ENCODE measurements around the gene WFS1.

Gene WFS1

DNA sequence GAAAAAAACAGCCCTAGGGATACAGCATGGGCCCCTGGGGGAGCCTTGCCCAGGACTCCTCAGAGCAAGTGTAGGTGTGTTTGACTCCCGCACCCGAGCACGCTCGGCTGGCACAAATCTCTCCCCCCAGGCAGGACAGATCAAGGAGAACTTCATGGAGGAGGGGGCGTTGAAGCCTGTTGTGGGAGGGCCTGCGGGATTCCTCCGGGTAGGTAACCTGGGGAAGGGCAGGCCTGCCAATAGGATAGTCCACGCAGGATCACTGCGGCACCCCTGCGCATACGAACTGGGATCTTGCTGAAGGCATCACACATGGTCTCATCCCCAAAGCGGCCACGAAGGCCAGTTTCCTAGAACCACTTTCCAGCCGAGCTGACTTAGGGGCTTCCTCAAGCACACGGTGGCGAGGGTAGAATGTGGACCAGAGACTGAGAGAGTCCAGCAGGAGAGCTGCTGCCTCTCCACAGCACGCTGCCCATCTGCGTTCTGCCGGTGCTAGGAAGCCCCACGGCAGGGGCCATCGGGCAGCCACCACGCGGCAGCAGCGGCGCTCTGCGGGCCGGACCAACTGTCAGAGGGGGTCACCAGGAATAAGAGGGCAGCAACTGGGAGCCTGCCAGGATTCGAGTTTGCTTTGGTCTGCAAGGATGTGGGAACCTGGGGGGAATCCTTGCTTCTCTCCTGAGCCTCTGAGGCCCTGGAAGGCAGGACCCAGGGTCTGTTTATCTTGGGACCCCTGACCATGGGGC lies 56.8 kb downstream of the WFS1 start:
- no peak for DNase-seq

DNA sequence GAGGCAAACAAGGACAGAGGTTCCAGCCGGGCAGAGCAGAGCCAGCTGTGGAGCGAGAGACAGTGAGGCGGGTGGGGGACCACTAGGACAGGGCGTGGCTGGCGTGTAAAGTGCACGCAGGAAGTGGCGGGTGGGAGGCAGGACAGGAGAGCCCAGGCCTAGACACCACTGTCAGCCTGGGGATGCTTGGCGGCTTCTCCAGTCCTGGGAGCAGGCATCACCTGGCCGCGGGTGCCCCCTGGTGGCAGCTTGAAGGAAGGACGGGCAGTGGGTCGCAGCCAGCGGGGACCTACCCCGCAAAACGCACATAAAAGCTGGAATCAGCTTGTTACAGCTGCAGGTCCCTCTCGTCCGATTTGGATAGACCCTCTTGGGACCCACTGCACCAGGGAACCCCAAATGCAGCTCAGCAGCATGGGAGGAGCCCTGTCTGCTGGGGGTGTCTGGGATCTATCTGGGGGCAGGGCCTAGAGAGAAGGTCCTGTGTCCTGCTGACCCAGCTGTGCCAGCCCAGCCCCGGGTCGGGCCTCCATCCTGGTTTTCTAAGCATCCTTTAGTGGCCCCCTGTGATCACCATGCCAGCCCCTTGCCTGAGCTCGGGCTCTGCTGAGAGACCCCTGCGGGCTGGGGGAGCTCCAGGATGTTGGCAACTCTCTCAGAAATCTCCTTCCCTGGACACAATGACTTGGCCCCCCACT lies 57.7 kb downstream of the WFS1 start:
- DNase-seq = peak; percentile 46

DNA sequence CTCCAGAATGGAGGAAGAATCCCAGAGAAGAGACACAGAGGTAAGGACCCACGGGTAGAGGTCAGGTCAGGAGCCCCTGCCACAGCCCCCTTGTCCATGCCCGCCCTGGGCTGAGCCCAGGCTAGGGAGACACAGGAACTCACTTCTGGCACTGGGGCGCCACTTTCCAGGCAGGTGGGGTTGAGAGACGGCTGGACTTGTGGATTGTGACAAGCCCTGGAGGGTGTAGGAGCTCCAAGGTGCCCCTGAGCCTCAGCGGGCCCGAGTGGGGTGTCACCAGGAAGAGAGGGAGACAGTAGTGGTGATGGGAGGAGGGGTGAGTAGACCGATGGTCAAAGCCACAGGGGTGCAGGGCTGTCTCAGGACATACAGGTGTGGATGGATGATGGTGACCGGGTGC lies 58.9 kb downstream of the WFS1 start:
- DNase-seq = no peak

DNA sequence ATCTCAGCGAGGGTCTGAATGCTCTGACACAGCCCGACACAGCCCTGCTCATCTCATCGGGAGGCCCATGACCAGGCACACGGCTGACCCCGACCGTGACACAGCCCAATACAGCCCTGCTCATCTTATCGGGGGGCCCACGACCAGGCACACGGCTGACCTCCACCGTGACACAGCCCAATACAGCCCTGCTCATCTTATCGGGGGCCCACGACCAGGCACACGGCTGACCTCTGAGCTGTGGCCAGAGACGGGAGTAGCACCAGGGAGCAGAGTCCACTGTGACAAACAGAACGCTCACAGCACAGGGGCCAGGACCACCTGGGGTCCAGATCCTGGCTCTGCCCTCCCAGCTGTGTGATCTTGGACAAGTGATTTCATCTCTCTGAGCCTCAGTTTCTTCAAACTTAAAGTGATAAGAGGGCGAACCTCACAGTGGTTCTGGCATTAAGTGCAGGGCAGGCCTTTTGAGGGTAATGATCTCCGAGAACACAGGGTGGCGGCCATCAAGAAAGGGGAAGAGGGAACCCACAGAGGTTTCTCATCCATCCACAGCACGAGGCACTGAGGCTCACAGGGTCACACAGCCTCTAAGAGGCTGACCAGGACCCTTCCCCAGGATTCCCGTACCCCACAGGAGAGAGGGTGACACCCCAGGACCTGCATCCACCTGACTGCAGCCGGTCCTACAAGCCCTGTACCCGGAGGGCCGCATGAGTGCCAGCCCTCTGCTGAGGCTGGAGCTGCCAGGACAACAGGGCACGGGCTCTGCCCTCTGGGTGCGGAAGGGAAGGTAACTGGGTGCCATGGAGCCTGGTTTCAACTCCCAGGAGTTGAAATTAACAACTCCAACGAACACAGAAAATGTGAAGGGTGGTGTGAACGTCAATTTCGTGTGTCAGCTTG lies 60.1 kb downstream of the WFS1 start:
- no peak for DNase-seq

DNA sequence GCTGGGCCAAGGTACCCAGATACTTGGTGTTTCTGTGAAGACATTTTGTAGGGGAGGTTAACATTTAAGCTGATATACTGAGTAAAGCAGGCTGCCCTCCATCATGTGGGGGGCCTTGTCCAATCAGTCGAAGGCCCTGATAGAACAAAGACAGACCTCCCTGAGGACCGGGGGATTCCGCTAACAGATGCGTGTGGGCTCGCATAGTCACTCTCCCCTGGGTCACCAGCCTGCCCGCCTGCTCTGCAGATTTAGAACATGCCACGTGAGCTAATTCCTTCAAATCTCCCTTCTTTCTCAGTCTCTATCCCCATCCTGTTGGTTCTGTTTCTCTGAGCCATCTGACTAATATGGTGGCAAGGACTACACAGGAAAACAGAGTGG lies 60.7 kb downstream of the WFS1 start:
- no peak for DNase-seq

DNA sequence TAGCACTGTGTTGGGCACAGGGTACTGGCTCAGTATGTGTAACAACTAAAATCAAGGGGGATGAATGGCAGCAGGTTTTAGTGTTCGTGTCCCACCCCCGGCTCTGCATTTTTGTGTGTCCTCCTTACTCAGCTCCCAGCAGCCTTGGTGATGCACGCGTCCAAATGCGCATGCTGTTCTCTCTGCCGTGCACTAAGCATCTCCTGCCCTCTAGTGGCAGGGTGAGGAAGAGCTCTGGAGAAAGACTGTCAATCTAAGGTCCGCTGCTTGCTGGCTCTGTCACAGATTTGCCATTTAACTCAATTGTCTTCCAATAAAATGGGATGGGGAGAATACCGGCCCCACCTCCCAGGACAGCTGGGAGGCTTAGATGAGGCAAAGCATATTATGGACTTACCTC lies 61.4 kb downstream of the WFS1 start:
- DNase-seq = peak; percentile 5

DNA sequence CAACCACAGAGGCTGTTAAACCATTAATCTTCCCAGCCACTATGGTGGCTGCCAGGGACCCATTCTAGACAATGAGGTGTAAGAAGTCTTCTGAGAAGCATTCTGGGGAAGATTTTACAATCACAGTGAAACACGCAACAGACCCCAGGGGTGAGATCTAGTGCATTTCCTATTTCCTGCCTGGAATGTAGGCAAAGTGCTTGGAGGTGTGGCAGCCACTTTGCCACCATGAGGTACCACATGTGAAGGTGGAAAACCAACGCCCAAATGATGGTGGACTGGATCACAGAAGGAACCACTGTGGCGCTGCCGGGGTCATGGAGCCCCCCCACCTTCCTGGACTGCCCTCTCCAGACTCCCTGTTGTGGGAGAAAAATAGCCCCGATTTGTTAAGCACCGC lies 61.8 kb downstream of the WFS1 start:
- DNase-seq = no peak

DNA sequence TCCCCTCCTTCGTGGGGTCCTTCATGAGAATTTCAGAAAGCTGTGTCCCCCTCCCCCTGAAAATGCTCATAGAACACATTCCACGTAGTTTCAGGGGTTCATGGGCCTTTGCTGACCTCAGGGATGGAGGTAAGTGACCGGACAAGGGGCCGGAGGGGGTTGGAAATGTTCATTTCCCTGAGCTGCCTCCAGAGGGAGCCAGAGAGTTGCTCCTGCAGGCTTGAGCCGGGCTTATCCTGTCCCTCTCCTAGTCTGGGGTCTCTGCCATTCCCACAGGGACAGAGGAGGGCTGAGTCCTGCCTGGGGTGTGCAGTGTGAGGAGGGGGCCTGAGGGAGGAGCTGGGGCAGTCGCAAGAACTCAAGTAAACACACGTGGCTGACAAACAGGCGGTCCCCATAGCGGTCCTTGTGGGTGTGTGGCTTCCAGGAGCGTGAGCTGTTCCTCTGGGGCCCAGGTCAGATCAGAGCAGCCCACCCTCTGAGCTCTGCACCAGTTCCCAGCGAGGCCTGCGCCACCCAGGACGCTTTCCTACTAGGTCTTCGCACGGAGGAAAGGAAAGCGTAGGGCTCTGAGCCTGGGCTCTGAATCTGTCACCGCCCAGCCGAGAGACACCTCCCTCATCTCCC lies 62.5 kb downstream of the WFS1 start:
- DNase-seq = peak; percentile 27

DNA sequence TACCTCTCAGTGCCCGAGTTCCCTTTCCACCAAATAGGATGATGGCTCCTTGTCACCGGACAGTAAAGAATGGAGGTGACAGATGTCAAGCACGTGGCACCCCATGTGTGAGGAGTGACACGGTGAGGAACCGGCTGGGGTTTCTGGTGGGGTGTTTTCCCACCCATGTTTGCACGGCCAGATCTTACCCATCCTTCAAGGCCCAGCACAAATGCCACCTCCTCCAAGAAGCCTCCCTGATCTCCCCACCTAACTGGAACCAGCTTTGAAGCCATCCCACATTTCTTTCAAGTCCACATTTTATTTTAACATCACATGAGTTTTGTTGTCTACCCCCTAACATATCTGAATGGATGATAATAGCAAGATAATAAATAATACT lies 63.0 kb downstream of the WFS1 start:
- DNase-seq = no peak

DNA sequence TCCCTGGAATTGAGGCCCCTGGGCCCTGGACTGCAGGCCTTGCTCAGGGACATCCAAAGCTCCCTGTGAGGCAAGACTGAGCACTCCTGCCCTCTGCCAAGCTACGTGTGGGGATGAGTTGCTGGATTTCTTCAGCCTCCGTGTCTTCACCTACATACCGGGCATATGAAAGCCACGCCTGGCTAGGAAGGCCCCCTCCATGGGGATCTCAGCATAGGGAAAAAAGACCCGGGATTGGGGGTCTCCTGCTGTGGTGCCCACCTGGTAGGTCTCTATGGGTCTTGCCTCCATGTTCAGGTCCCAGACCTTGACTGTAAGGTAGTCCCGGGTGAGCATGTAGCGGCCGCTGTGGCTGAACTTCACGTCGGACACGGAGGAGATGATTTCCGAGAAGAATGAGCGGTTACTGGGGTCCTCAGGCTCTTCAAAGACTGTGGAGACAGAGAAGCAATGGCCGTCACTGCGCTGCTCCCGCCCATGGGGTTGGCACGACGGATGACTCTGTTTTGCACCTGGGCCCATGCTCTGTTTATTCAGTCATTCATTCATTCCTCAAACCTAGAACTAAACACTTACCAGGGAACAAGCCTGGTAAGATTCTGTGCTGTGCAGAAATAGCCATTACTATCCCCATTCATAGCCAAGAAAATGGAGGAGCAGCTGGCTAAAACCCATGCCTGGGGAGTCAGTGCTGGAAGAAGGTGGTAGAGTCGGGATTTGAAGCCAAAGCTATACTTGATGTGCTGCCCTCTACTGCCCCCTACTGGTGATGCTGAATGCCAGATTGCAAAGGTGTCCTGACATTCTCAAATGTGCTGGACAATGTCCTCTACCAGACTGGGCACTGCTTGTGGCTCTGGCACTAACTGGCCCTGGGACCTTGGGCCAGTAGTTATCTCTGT lies 63.9 kb downstream of the WFS1 start:
- DNase-seq = no peak

DNA sequence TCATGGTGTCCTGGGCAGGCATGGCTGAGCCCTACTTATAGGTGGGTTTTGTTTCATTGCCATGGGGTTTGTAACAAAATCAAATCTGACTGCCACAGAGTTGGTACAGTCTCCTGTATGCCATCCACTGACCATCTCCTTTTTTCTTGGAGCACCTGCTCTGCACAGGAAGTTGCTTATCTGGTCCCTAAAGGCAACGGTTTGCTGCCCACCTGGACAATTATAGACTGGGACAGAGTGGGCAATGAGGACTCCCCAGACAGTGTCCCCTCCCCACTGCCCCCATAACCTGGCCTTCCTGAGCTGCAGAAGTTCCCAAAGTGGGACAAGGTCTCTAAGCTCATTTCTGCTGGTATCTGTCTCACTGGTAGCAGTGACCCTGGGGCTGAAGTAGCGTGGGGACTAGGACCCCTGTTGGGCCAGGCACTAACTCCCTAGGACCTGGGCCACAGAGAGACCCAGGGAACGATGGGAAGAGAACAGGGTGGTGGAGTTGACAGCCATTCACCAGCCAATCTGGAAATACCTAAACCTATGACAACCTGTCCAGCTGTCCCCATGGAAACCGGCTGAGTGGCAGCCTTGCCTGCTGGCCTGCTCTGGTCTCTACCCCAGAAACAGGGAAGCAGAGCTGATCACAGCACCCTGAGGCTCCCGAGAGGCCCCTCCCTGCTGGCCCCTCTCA lies 64.7 kb downstream of the WFS1 start:
- no peak for DNase-seq

DNA sequence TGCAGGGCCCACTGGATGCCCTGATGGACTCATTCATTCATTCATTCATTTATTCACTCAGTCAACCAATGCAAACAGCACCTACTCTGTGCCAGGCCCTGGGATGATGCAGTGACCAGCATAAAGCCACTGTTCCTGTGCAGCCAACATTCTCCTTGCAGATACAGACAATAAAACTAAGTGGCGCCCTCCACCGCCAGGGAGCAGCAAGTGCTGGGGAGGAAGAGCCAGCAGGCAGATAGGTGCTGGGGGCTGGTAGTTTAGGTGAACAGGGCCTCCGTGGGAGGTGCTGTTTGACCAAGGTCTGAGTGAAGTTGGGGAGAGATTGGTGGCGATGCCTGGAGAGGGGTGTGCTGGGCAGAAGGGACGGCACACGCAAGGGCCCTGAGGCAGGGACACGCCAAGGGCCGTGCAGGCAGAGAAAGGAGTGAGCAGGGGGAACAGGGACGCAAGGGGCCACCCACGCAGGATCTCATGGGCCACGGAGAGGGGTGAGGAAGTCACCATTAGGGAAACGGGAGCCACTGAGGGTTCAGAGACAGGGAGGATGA lies 65.5 kb downstream of the WFS1 start:
- DNase-seq = no peak

DNA sequence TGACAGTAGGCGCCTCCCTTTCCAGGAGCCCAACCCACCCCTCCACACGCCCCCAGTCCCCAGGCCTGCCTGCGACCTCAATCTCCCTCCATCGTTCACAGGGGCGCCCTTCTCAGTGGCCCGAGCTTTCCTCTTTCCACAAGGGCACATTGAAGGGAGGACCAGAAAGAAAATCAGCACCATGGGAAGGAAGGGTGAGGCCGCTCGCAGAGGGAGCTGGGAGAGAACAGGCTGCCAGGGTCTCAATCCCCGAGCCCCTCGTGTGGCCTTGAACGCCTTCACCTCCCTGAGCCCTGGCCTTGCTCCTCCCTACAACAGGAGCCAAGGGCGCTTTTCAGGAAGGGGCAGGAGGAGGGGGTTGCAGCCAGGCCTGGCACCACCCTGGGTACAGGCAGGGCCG lies 66.5 kb downstream of the WFS1 start:
- no peak for DNase-seq

DNA sequence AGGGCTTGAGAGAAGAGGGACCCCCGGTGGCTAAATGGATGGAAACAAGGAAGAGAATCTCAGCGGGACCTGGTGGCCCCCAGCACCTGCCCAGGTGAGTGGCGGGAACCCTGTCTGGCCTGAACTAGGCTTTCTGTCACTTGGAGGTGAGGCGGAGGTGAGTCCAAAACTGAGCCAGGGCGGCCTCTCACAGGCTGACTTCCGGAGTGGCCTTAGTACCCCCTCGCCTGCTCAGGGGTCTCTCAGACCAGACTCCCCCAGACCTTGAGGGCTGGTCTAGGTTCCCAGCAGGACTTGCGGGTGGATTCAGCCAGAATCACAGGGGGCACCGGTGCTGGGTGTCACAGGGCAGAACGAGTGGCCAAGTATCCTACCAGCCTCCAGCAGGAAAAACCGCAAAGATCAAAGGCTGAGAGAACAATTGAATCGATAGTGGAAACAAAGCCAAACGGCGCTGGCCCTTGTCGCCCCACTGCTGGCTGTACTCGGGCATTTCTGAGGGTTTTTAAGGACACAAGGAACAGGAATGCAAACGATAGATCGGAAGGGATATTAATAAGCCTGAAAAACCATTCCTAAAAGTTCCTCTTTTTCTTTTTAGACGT lies 67.8 kb downstream of the WFS1 start:
- DNase-seq = no peak

DNA sequence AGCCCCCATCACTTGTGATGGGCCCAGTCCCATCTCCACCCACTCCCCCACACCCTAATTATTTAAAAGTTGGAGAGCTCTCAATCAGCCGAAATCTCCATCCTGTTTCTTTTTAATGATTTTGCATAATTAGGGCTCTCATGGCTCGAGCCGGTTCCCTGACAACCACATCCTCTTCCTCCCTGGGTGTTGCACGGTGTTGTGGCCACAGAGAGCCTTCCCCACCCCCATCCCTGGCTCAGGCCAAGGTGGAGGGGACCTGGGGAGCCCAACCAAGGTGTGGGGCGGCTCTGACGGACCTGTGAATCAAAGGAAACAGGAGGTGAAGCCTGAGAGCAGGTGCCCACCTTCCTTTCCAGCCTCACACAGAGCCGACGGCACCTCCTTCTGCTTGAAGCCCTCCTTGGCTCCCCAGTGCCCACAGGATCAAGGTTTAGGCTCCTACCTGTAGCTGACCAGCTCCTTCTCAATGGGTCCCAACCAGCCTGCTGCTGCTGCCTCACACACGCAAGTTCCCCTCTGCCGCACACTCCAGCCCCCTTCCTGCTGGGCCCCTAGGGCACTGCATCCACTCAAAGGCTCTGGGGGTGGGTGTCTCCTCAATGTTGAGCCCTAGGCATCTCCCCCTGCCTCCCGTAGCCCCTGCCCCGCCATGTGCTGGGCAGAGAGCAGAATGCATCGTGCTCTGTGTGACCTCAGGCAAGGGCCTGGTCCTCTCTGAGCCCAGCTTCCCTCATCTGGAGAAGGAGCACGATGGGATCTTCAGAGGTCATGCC lies 68.7 kb downstream of the WFS1 start:
- no peak for DNase-seq

DNA sequence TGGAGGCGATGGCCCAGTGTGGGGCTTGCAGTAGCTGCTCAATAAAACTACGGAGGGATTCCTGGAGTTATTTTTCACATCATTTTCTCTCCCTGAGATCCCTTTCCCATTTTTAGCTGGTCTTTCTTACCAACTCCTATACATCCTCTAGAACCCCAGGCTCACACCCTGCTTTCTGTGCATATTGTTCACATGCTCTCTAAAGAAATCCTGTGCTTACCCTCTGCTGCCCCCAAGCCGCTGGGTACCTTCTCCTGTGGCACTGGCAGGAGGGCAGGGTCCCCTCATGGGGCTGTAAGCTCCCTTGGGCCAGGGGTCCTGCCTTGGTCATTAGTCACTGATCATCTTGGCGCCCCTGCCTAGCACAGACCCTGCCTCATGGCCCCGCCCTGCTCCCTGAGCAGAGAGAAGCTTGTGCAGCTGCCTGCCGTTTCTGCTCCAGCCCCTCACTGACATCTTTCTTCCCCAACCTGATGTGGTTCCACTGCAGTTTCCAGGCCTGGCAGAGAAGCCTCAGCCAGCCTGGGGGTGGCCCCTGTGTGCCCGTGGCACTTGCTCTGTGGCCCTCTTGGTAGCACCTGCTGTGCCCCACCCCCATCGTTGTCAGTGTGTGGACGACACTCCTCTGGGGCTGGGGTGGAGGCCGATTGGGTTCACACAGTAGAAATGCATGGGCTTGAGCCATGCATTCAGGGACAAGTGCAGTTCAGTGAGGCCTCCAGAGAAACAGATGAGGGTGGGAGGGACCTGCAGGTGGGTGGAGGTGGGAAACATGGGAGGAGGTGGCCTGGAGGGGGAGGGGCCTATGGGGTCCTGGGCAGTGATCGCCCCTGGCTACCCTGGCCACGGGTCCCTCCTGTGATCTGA lies 69.5 kb downstream of the WFS1 start:
- no peak for DNase-seq

DNA sequence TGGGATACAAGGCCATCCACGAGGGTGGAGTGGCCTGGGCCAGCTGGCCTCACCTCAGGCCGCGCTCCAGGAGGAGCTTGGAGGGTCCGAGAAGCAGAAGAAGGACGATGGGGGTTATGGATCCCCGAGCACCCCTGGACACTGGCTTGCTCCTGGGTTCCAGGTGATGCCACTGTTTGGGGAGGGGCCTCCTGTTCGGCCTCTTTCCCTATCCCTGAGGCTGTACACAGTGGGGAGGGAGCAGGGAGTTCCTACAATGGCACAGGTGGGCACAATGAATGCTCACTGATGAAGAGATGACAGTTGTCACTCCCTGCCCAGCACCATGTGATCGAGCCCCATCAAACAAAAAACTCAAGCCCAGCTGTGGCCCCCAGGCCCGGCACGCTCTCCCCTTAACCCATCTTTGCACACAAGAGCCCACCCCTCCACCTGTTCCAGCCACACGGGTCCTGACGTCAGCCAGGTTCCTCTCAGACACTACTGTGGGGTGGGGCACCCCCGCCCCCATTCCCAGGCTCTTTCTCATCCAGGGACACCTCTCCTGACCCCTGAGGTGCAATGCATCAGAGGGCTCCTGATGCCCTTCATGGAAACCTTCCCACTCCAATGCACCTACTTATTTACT lies 70.3 kb downstream of the WFS1 start:
- DNase-seq = no peak

DNA sequence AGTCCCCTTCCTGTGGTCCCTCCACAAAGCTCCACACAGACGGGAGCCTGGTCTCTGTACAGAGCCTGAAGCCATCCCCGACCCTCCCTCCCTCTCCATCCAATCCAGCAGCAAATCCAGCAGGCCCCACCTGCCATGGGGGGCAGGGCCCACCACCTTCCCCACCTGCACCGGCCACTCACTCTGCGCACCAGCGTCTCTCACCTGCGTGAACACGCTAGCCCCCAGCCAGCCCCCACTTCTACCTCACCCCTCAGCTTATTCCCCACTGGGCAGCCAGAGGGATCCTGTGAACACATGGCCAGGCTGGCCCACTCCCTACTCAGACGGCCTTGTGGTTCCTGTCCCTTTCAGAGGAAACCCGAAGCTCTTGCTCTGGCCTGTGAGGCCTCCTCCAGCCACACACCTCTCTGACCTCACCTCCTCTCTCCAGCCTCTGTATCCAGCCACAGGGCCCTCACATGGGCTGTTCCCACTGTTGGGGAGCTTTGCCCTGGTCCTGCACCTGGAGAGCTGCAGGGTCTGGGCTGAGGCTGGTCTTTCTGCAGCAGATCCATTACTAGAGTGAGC lies 70.9 kb downstream of the WFS1 start:
- DNase-seq = no peak

Measured in NCI-H774 (cell line).